K562 (cell line): Measurements from ENCODE around the gene AZU1. TPM values are rescaled to one million over a fixed set of nuclear protein-coding genes. Genes with fewer than 3 reads are reported as not detected.

Experiments used
- ATAC-seq: fragments of 200-7000 bp; cut with Tn5 transposase; 3 replicates; pipeline ENCODE4 v1.9.1; 2020; ENCODE audit warnings: moderate library complexity
- BruUV-seq: library from RNA; stranded (reverse); fragments of 400-500 nt; replicated peaks from 2 replicates; lab custom pipeline; 2021; lab: Mats Ljungman, UMichigan
- CTCF ChIA-PET: fragments of 300-600 bp; formaldehyde crosslinking; extraction: SDS; loops from one replicate; lab custom pipeline; 2021; ENCODE audit warnings: low intra/inter-chr PET ratio; lab: Yijun Ruan, JAX
- POLR2A ChIA-PET: fragments of 300-600, 350-650 bp; sonication (Branson Sonifier 250); formaldehyde crosslinking; extraction: SDS; loops from one replicate; lab custom pipeline; 2021; ENCODE audit warnings: antibody characterized with exemption, inconsistent platforms; lab: Yijun Ruan, JAX
- DNase-seq, 4 experiments: peaks; one replicate each; pipeline versions ENCODE4 v3.0.0 to v3.0.0-alpha.2; 2011 to 2018; ENCODE audit warnings: low spot score in 3 of 4, mixed read lengths in 3 of 4; ENCODE audit errors: extremely low read depth in 1 of 4
- FAIRE-seq: peaks from 2 replicates; lab custom pipeline; 2011; peaks lifted over from hg19 to GRCh38; lab: Jason Lieb, UNC
- H2AFZ ChIP-seq: 2 replicates; pipeline ENCODE4 v1.6.0; 2011; ENCODE audit warnings: low read depth, low read length, control low read depth, inconsistent platforms
- H3K27ac ChIP-seq: fragments of 200-600 bp; 3 replicates; pipeline ENCODE4 v1.8.0; 2011; ENCODE audit warnings: low read depth, mild to moderate bottlenecking, control low read depth, inconsistent platforms, low read length, moderate library complexity, mixed read lengths; ENCODE audit errors: extremely low read depth
- H3K27me3 ChIP-seq, 2 experiments: fragments of 300-600 bp in 1 of 2; 2 replicates in 1 of 2; 3 replicates in 1 of 2; pipeline versions ENCODE4 v1.6.0 to v1.8.0; 2011; ENCODE audit warnings: inconsistent platforms in 2 of 2, low read length in 2 of 2, mild to moderate bottlenecking in 1 of 2, mixed read lengths in 1 of 2, moderate library complexity in 1 of 2; ENCODE audit not compliant: control insufficient read depth in 2 of 2, insufficient read depth in 2 of 2
- H3K36me3 ChIP-seq: fragments of 300-600 bp; 3 replicates; pipeline ENCODE4 v1.8.0; 2011; ENCODE audit warnings: mild to moderate bottlenecking, low read length, inconsistent platforms; ENCODE audit not compliant: control insufficient read depth, insufficient read depth
- H3K4me1 ChIP-seq, 2 experiments: fragments of 200-600 bp in 1 of 2; replicated peaks in 1 of 2; 2 replicates in 1 of 2; 3 replicates in 1 of 2; pipeline versions ENCODE4 v1.5.1 to v1.8.0; 2011; ENCODE audit warnings: inconsistent platforms in 2 of 2, low read length in 2 of 2, mild to moderate bottlenecking in 1 of 2, mixed read lengths in 1 of 2, moderate library complexity in 1 of 2; ENCODE audit not compliant: control insufficient read depth in 2 of 2, insufficient read depth in 2 of 2
- H3K4me2 ChIP-seq: 2 replicates; pipeline ENCODE4 v1.6.1; 2011; ENCODE audit warnings: low read length, control low read depth, inconsistent platforms, mixed read lengths; ENCODE audit not compliant: insufficient read depth
- H3K4me3 ChIP-seq: fragments of 200-600 bp; sonication (generic), shearing (Covaris generic); 2 replicates; pipeline ENCODE4 v1.5.1; 2016; ENCODE audit warnings: control low read depth, inconsistent platforms
- H3K79me2 ChIP-seq: fragments of 200-600 bp; 3 replicates; pipeline ENCODE4 v1.8.0; 2011; ENCODE audit warnings: low read length, inconsistent platforms; ENCODE audit not compliant: control insufficient read depth, insufficient read depth
- H3K9ac ChIP-seq, 2 experiments: 2 replicates each; pipeline versions ENCODE4 v1.6.0 to v1.6.1; 2011; ENCODE audit warnings: low read depth in 2 of 2, low read length in 2 of 2, control low read depth in 1 of 2, inconsistent platforms in 1 of 2, mild to moderate bottlenecking in 1 of 2, mixed read lengths in 1 of 2; ENCODE audit not compliant: insufficient read depth in 1 of 2
- H3K9me1 ChIP-seq: one replicate; pipeline ENCODE4 v1.6.0; 2011; ENCODE audit warnings: inconsistent platforms, mild to moderate bottlenecking, low read length, moderate library complexity; ENCODE audit not compliant: control insufficient read depth, insufficient read depth
- H3K9me3 ChIP-seq: replicated peaks from 2 replicates; pipeline ENCODE4 v1.5.1; 2011; ENCODE audit warnings: low read depth, low read length, inconsistent platforms; ENCODE audit not compliant: control insufficient read depth, insufficient read depth
- H4K20me1 ChIP-seq: replicated peaks from 2 replicates; pipeline ENCODE4 v1.6.1; 2011; ENCODE audit warnings: low read length, inconsistent platforms, mixed read lengths; ENCODE audit not compliant: control insufficient read depth, insufficient read depth
- BCOR ChIP-seq: fragments of 450-650 bp; IDR thresholded peaks from 2 replicates; pipeline ENCODE4 v1.6.1; 2016
- CBFB ChIP-seq: sonication (generic); formaldehyde crosslinking; IDR thresholded peaks from 2 replicates; pipeline ENCODE4 v1.4.0; 2020; ENCODE audit warnings: mild to moderate bottlenecking, missing genetic modification reagents
- CHCHD3 ChIP-seq: fragments of 250-450 bp; sonication (Bioruptor Pico); IDR thresholded peaks from 2 replicates; pipeline ENCODE4 v2.1.2; 2022; ENCODE audit warnings: mild to moderate bottlenecking
- CREB3L1 ChIP-seq: fragments of 450-650 bp; IDR thresholded peaks from 2 replicates; pipeline ENCODE4 v1.6.1; 2014; ENCODE audit warnings: low read depth, mild to moderate bottlenecking, moderate library complexity, borderline replicate concordance
- GATA2 ChIP-seq: sonication (generic); formaldehyde crosslinking; IDR thresholded peaks from 2 replicates; pipeline ENCODE4 v1.4.0; 2020; ENCODE audit warnings: mild to moderate bottlenecking, missing genetic modification reagents
- ILK ChIP-seq: fragments of 450-650 bp; IDR thresholded peaks from 2 replicates; pipeline ENCODE4 v1.6.1; 2016; ENCODE audit warnings: missing genetic modification characterization, low read depth, mild to moderate bottlenecking, missing compliant biosample characterization, moderate library complexity, borderline replicate concordance
- PTBP1 ChIP-seq: fragments of 200-400 bp; formaldehyde crosslinking; IDR thresholded peaks from 2 replicates; pipeline ENCODE4 v1.6.1; 2017; ENCODE audit warnings: low read depth, low read length
- RBBP5 ChIP-seq: fragments of 200-600 bp; sonication (generic); IDR thresholded peaks from 2 replicates; pipeline ENCODE4 v1.6.1; 2012; ENCODE audit warnings: borderline replicate concordance, mild to moderate bottlenecking, low read length, control low read depth, inconsistent platforms; ENCODE audit not compliant: insufficient read depth, poor library complexity, severe bottlenecking
- ZNF282 ChIP-seq: sonication (generic); formaldehyde crosslinking; IDR thresholded peaks from 2 replicates; pipeline ENCODE4 v1.8.1; 2023; ENCODE audit warnings: missing genetic modification reagents
- WGBS: fragments of 100-300 bp; shearing (Covaris generic); methylation state at CpG from one replicate; pipeline ENCODE4 v1.1.6; 2016; ENCODE audit warnings: low coverage, mixed read lengths; ENCODE audit not compliant: insufficient coverage; ENCODE audit errors: missing lambda C conversion rate; 5-methylcytosine and 5-hydroxymethylcytosine counted together
- in situ Hi-C: fragments of 300-500 bp; cut with MboI; formaldehyde crosslinking; loops from 4 replicates; pipeline ENCODE4 v1.15.0; 2018; ENCODE audit warnings: inconsistent platforms, mixed read lengths
- intact Hi-C: fragments of 100-400 bp; cut with micrococcal nuclease; formaldehyde crosslinking; loops from 2 replicates; pipeline ENCODE4 v1.14.2; 2022
- polyA plus RNA-seq, 8 experiments: library from polyadenylated mRNA; depleted of rRNA in 4 of 8; stranded (reverse) in 5 of 8; unstranded in 3 of 8; fragments of >200 nt; fragmentation: Nextera tagmentation in 2 of 8; fragmentation: Illumina TruSeq in 1 of 8; extraction: Ambion mirVana in 2 of 8; extraction: Trizol in 1 of 8; gene quantifications; 2 replicates each; pipeline versions ENCODE4 v1.2.1 to v1.2.3, GENCODE V29; 2011 to 2014; ENCODE audit warnings: inconsistent platforms in 1 of 8, missing spikeins in 1 of 8
- total RNA-seq, 7 experiments: library from RNA; depleted of rRNA in 6 of 7; stranded (reverse); fragments of >200 nt in 6 of 7; fragmentation: Illumina TruSeq in 2 of 7; extraction: Trizol in 2 of 7; gene quantifications; 2 replicates each; pipeline versions ENCODE4 v1.2.1 to v1.2.3, GENCODE V29; 2011 to 2021; ENCODE audit warnings: low replicate concordance in 1 of 7
- TF ChIP-seq, protein P1 (sequence below): fragments of 250-450 bp; sonication (Bioruptor Pico); IDR thresholded peaks from 2 replicates; pipeline ENCODE4 v1.4.0; 2020; ENCODE audit warnings: mild to moderate bottlenecking
- TF ChIP-seq, protein P2 (sequence below), 2 experiments: fragments of 450-650 bp; formaldehyde crosslinking in 1 of 2; IDR thresholded peaks; 2 replicates each; pipeline versions ENCODE4 v1.4.0 to v1.6.1; 2014 to 2020; ENCODE audit warnings: mild to moderate bottlenecking in 2 of 2, borderline replicate concordance in 1 of 2, low read depth in 1 of 2

AZU1 gene
- total and polyA plus RNA-seq, 9 of the 15 experiments (the other 6 are each of a cell fraction or from before 2014, with no cell fraction given): 0.29 to 1.9 (median 0.59) TPM; not detected in 3

DNA sequence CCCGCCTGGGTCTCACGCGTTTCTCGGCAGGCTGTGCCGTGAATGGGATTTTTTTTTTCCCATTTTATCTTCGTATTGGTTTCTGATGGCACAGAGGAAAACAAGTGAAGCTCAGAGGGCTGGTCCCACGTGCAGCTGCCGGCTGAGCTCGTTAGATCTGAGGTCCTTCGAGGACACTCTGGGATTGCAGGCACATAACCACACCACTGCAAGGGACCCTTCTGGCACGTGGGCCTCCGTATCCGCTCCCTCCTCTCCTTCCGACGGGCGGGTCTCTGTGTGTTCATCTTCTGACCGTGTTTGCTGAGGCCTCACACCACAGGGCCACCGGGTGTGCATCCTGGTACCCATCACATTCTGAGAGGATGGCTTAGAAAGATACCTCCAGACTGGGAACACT lies 48.5 kb downstream of the AZU1 start:
- DNase-seq (no peak), FAIRE-seq (no peak), ATAC-seq (no peak)
- BruUV-seq: no TSS peak
- Histone ChIP-seq H3K4me1 (peaks cover 10 to 49% of the 10 kb centered on the region in 2 experiments), H3K27me3 (no peaks in the 10 kb centered on the region), H3K4me3 (no peak overlapping the region), H2AFZ (no peak overlapping the region), H3K9me1 (no peaks in the 10 kb centered on the region), H4K20me1 (no peaks in the 10 kb centered on the region; the same call in none of the 2 replicates), H3K36me3 (peaks cover 53% of the 10 kb centered on the region; the same call in 2 of the 3 replicates), H3K9ac (no peak overlapping the region), H3K9me3 (no peaks in the 10 kb centered on the region), H3K79me2 (no peaks in the 10 kb centered on the region), H3K4me2 (no peak overlapping the region), H3K27ac (no peak overlapping the region)
- in situ Hi-C loops (no loop called here), intact Hi-C loops (no loop called here)
- ChIA-PET POLR2A (interaction anchor here (0.6 kb wide), 2 partner anchors 19 to 87 kb away, joined by 3 to 4 read pairs; no protein-coding TSS in a partner anchor), CTCF (no interaction called here)
- WGBS: 84% methylated on average over 18 of the region's 18 CpGs
- no peak for TF ChIP-seq CHCHD3
- TF ChIP-seq, protein P1, sequence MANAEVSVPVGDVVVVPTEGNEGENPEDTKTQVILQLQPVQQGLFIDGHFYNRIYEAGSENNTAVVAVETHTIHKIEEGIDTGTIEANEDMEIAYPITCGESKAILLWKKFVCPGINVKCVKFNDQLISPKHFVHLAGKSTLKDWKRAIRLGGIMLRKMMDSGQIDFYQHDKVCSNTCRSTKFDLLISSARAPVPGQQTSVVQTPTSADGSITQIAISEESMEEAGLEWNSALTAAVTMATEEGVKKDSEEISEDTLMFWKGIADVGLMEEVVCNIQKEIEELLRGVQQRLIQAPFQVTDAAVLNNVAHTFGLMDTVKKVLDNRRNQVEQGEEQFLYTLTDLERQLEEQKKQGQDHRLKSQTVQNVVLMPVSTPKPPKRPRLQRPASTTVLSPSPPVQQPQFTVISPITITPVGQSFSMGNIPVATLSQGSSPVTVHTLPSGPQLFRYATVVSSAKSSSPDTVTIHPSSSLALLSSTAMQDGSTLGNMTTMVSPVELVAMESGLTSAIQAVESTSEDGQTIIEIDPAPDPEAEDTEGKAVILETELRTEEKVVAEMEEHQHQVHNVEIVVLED (CRISPR knock-in tag): no peak
- no peak for TF ChIP-seq CREB3L1
- no peak for TF ChIP-seq GATA2 (CRISPR knock-in tag)
- TF ChIP-seq ZNF282 (CRISPR knock-in tag): no peak
- TF ChIP-seq CBFB (CRISPR knock-in tag): no peak
- TF ChIP-seq PTBP1: no peak
- TF ChIP-seq, protein P2, sequence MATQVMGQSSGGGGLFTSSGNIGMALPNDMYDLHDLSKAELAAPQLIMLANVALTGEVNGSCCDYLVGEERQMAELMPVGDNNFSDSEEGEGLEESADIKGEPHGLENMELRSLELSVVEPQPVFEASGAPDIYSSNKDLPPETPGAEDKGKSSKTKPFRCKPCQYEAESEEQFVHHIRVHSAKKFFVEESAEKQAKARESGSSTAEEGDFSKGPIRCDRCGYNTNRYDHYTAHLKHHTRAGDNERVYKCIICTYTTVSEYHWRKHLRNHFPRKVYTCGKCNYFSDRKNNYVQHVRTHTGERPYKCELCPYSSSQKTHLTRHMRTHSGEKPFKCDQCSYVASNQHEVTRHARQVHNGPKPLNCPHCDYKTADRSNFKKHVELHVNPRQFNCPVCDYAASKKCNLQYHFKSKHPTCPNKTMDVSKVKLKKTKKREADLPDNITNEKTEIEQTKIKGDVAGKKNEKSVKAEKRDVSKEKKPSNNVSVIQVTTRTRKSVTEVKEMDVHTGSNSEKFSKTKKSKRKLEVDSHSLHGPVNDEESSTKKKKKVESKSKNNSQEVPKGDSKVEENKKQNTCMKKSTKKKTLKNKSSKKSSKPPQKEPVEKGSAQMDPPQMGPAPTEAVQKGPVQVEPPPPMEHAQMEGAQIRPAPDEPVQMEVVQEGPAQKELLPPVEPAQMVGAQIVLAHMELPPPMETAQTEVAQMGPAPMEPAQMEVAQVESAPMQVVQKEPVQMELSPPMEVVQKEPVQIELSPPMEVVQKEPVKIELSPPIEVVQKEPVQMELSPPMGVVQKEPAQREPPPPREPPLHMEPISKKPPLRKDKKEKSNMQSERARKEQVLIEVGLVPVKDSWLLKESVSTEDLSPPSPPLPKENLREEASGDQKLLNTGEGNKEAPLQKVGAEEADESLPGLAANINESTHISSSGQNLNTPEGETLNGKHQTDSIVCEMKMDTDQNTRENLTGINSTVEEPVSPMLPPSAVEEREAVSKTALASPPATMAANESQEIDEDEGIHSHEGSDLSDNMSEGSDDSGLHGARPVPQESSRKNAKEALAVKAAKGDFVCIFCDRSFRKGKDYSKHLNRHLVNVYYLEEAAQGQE (IDR thresholded peaks at IDR 0.05; ENCODE audit: borderline replicate concordance): no peak
- TF ChIP-seq, protein P2 (CRISPR knock-in tag; IDR thresholded peaks at IDR 0.05; ENCODE audit: low read depth): no peak
- TF ChIP-seq RBBP5: no peak
- TF ChIP-seq BCOR: no peak
- TF ChIP-seq ILK: no peak
